SH-SY5Y (cell line): ENCODE data around the gene NCAN.

ENCODE experiments used
- GATA2 ChIP-seq: IDR thresholded peaks from 2 replicates; pipeline ENCODE4 v1.6.1; 2011; ENCODE audit warnings: mild to moderate bottlenecking, low read depth, low read length
- GATA3 ChIP-seq: IDR thresholded peaks from 2 replicates; pipeline ENCODE4 v1.6.1; 2011; ENCODE audit warnings: low read depth, mild to moderate bottlenecking, low read length, moderate library complexity

- TF ChIP-seq GATA2 (no peak), GATA3 (no peak)
These were observed 65.1 kb downstream of the NCAN start for GRCh38 chr19:19276851-19277250.
